Bronchial epithelial cell (primary cell): Measurements from ENCODE around the gene MAS1L. TPM values are rescaled to one million over a fixed set of nuclear protein-coding genes. Genes with fewer than 3 reads are reported as not detected.
A peak's percentile ranks its signal among the peaks of the same experiment; 100 is the strongest.
"Not testable (repeated sequence)": the region's sequence is repeated elsewhere in the genome, so short reads cannot be mapped to it uniquely, and the experiment has no call there.

Source experiments
- DNase-seq: peaks from one replicate; pipeline ENCODE4 v3.0.0-alpha.2; 2010; ENCODE audit warnings: low read depth
- FAIRE-seq: peaks from 2 replicates; lab custom pipeline; 2011; peaks lifted over from hg19 to GRCh38; lab: Jason Lieb, UNC
- H3K27me3 ChIP-seq: 2 replicates; pipeline ENCODE4 v1.5.1; 2011; ENCODE audit warnings: low read length; ENCODE audit not compliant: control insufficient read depth, insufficient read depth
- H3K36me3 ChIP-seq: 2 replicates; pipeline ENCODE4 v1.5.1; 2011; ENCODE audit warnings: low read length; ENCODE audit not compliant: control insufficient read depth, insufficient read depth
- H3K4me3 ChIP-seq: 2 replicates; pipeline ENCODE4 v1.5.1; 2011; ENCODE audit warnings: mild to moderate bottlenecking, low read depth, low read length, control low read depth
- CTCF ChIP-seq: IDR thresholded peaks from 2 replicates; pipeline ENCODE4 v1.5.1; 2011; ENCODE audit warnings: mild to moderate bottlenecking, moderate library complexity, low read length, control low read depth, inconsistent platforms; ENCODE audit not compliant: insufficient read depth, severe bottlenecking
- total RNA-seq: library from RNA; depleted of rRNA; stranded (reverse); fragments of >200 nt; gene quantifications from 2 replicates; pipeline ENCODE4 v1.2.1, GENCODE V29; 2014

The MAS1L gene
- total RNA-seq, 1 donor from 2014 or later, result not detected

- no peaks in the 10 kb centered on the region for H3K27me3 ChIP-seq
- DNase-seq (peak; percentile 89), FAIRE-seq (no peak)
- TF ChIP-seq CTCF, result no peak
- H3K36me3 ChIP-seq, result no peaks in the 10 kb centered on the region
- no peak overlapping the region for H3K4me3 ChIP-seq
Measured at GRCh38 chr6:29451471-29452193, 36.1 kb downstream of the MAS1L start.

GRCh38 chr6:29447670-29448069, 40.1 kb downstream of the MAS1L start:
- no peak for FAIRE-seq

GRCh38 chr6:29444031-29444430, 43.7 kb downstream of the MAS1L start:
- not testable (repeated sequence) for H3K36me3 ChIP-seq, FAIRE-seq, H3K27me3 ChIP-seq, DNase-seq, H3K4me3 ChIP-seq

More at GRCh38 chr6:29447670-29448069, 40.1 kb downstream of the MAS1L start:
- no peak overlapping the region for H3K4me3 ChIP-seq
- TF ChIP-seq CTCF, result no peak
- no peaks in the 10 kb centered on the region for H3K36me3 ChIP-seq
- no peaks in the 10 kb centered on the region for H3K27me3 ChIP-seq
- peak; percentile 62 for DNase-seq

- H3K27me3 ChIP-seq, result no peaks in the 10 kb centered on the region
- peak; percentile 3 for DNase-seq
- H3K36me3 ChIP-seq, result no peaks in the 10 kb centered on the region
- H3K4me3 ChIP-seq, result no peak overlapping the region
- FAIRE-seq, result no peak
- TF ChIP-seq CTCF, result no peak
Measured at GRCh38 chr6:29442719-29443118, 45.0 kb downstream of the MAS1L start.

- DNase-seq (no peak), FAIRE-seq (no peak)
- Histone ChIP-seq H3K27me3 (no peaks in the 10 kb centered on the region), H3K4me3 (no peak within 1 kb of the TSS), H3K36me3 (no peaks in the 10 kb centered on the region)
- TF ChIP-seq CTCF, result no peak
Measured at GRCh38 chr6:29439006-29439405, 48.8 kb downstream of the MAS1L start, which contains the start of gene OR10C1. OR10C1 (plus strand) TSS chr6:29439306; CDS start chr6:29440016, 710 bp downstream.

GRCh38 chr6:29436730-29437129, 51.0 kb downstream of the MAS1L start:
- not testable (repeated sequence) for DNase-seq, FAIRE-seq, H3K4me3 ChIP-seq, H3K27me3 ChIP-seq, H3K36me3 ChIP-seq

Other genes starting within 250 kb of the MAS1L start
- gene OR14J1, start 186.3 kb downstream of the MAS1L start, total RNA-seq, result not detected in 2 replicates
- not detected in 2 replicates for gene OR5V1, start 119.1 kb downstream of the MAS1L start, total RNA-seq
- not detected in 2 replicates for gene OR12D3, start 112.7 kb downstream of the MAS1L start, total RNA-seq
- gene OR12D2, start 92.3 kb downstream of the MAS1L start, total RNA-seq, result not detected in 2 replicates
- not detected in 2 replicates for gene OR12D1, start 73.0 kb downstream of the MAS1L start, total RNA-seq
- gene OR10C1, start 48.6 kb downstream of the MAS1L start, total RNA-seq, result not detected in 2 replicates
- not detected in 2 replicates for gene OR11A1, start 30.9 kb downstream of the MAS1L start, total RNA-seq
- not detected in 2 replicates for gene OR2H1, start 30.8 kb downstream of the MAS1L start, total RNA-seq
- not detected in 2 replicates for gene UBD, start 71.8 kb upstream of the MAS1L start, total RNA-seq
- gene OR2H2, start 97.2 kb upstream of the MAS1L start, total RNA-seq, result not detected in 2 replicates
- 6.3 and 11.1 TPM in 2 replicates for gene GABBR1, start 145.2 kb upstream of the MAS1L start, total RNA-seq
- not detected in 2 replicates for gene MOG, start 169.1 kb upstream of the MAS1L start, total RNA-seq
- gene ZFP57, start 193.2 kb upstream of the MAS1L start, total RNA-seq, result 0.90 and 1.6 TPM in 2 replicates
- gene HLA-F, start 235.5 kb upstream of the MAS1L start, total RNA-seq, result 14.2 and 24.2 TPM in 2 replicates